ENCODE measurements around the gene SRD5A3.

- TF ChIP-seq, protein P1, sequence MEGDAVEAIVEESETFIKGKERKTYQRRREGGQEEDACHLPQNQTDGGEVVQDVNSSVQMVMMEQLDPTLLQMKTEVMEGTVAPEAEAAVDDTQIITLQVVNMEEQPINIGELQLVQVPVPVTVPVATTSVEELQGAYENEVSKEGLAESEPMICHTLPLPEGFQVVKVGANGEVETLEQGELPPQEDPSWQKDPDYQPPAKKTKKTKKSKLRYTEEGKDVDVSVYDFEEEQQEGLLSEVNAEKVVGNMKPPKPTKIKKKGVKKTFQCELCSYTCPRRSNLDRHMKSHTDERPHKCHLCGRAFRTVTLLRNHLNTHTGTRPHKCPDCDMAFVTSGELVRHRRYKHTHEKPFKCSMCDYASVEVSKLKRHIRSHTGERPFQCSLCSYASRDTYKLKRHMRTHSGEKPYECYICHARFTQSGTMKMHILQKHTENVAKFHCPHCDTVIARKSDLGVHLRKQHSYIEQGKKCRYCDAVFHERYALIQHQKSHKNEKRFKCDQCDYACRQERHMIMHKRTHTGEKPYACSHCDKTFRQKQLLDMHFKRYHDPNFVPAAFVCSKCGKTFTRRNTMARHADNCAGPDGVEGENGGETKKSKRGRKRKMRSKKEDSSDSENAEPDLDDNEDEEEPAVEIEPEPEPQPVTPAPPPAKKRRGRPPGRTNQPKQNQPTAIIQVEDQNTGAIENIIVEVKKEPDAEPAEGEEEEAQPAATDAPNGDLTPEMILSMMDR (IDR thresholded peaks at IDR 0.05): no peak
- TF ChIP-seq POLR2AphosphoS5 (IDR thresholded peaks at IDR 0.05; ENCODE audit: insufficient read depth in 1 of 2, low read depth in 1 of 2) (no peak), POLR2A (IDR thresholded peaks at IDR 0.05) (no peak)
Measured at GRCh38 chr4:55406545-55406944, 60.5 kb downstream of the SRD5A3 start.

All from vagina (tissue), 2 donors.